HG03097 (cell line): Measurements from ENCODE around the gene ABCD4.

Experiments
- ATAC-seq: cut with Tn5 transposase; IDR thresholded peaks from one replicate; pipeline ENCODE4 v1.9.1; 2021; ENCODE audit not compliant: unreplicated experiment, low FRiP score

ABCD4 gene

DNA sequence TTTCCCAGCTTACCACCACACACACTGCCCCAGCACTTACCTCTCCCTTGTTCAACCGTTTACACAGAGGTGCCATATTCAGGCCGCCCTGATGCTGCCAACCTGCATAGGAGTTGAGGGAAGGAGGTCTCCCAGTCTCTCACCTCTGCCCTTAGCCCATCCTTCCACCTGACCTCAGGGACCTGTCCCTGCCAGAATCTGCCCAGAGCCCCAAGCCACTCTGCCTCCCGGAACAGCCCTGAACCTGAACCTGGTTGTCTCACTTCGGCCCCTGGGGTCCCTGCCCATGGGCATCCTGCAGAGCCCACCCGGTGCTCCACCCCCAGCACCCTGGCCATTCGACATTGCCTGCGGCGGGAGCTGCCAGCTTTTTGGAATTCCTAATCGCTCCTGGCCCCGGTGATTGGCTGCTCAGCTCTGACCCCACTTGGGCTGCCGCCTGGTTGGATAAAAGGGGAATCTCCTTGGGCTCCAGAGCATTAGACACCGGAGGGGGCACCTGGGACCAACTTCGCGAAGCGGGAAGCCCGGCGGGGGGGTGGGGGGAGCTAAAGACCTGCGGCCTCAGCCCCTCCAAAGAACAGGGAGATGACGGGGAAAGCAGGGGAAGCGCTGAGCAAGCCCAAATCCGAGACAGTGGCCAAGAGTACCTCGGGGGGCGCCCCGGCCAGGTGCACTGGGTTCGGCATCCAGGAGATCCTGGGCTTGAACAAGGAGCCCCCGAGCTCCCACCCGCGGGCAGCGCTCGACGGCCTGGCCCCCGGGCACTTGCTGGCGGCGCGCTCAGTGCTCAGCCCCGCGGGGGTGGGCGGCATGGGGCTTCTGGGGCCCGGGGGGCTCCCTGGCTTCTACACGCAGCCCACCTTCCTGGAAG is 63.5 kb downstream of the ABCD4 start, which contains the start of gene VSX2:
Gene VSX2, plus strand, starts transcription at position 476 of the 874 bp plus-strand sequence. Its CDS starts 113 bp downstream, at position 589.
- ATAC-seq: no peak

DNA sequence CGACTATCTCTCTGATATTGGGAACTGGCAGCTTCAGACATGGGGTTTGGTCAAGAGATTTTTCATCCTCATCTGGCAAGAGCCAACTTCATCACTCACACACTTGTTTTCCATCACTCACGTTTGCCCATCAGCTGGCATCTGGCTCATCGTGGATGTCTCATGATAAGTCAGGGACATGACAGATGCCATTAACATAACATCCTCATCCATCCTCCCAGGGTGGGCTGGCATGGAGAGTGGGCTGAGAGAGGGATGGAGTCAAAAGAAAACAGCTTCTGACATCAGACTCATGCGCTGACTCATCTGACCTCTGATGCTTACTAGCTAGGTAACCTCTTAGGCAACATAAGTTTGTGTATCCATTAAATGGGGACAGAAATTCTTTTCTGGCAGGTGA is 65.3 kb downstream of the ABCD4 start:
- ATAC-seq: no peak
